SU-DHL-6 (cell line): ENCODE data around the gene RAB8A.

Experiments used
- H2AFZ ChIP-seq: fragments of 200-600 bp; sonication (generic); 2 replicates; pipeline ENCODE4 v1.6.1; 2014; ENCODE audit warnings: low read depth, mild to moderate bottlenecking, moderate library complexity, mixed read lengths, antibody characterized with exemption, low read length; ENCODE audit not compliant: severe bottlenecking
- H3F3A ChIP-seq: fragments of 200-600 bp; shearing (Covaris generic); 2 replicates; pipeline ENCODE4 v1.6.0; 2016; ENCODE audit warnings: antibody characterized with exemption, mild to moderate bottlenecking; ENCODE audit not compliant: insufficient read depth
- H3K27ac ChIP-seq: fragments of 200-600 bp; sonication (generic); 2 replicates; pipeline ENCODE4 v1.5.1; 2016; ENCODE audit warnings: low read depth, mild to moderate bottlenecking, low read length, moderate library complexity, mixed read lengths
- H3K27me3 ChIP-seq: fragments of 200-600 bp; sonication (generic), shearing (Covaris generic); 2 replicates; pipeline ENCODE4 v1.6.0; 2014; ENCODE audit warnings: mild to moderate bottlenecking, low read length
- H3K36me3 ChIP-seq: fragments of 200-600 bp; sonication (generic); 2 replicates; pipeline ENCODE4 v1.6.1; 2014; ENCODE audit warnings: mild to moderate bottlenecking, low read length, mixed read lengths
- H3K4me2 ChIP-seq: fragments of 300-600, 200-600 bp; shearing (Covaris generic), sonication (generic); 2 replicates; pipeline ENCODE4 v1.6.0; 2014; ENCODE audit warnings: low read length, low read depth, mild to moderate bottlenecking; ENCODE audit not compliant: poor library complexity, severe bottlenecking
- H3K4me3 ChIP-seq: fragments of 200-600 bp; sonication (generic); 2 replicates; pipeline ENCODE4 v1.5.1; 2014; ENCODE audit warnings: antibody characterized with exemption, low read length, mild to moderate bottlenecking, mixed read lengths; ENCODE audit not compliant: insufficient read depth, poor library complexity, severe bottlenecking
- H3K79me2 ChIP-seq: fragments of 200-600 bp; sonication (generic); 2 replicates; pipeline ENCODE4 v1.6.1; 2014; ENCODE audit warnings: mild to moderate bottlenecking, low read length, moderate library complexity; ENCODE audit not compliant: insufficient read depth
- H3K9ac ChIP-seq: fragments of 200-600 bp; sonication (generic); 2 replicates; pipeline ENCODE4 v1.7.0; 2014; ENCODE audit warnings: mild to moderate bottlenecking, low read length
- H3K9me2 ChIP-seq: fragments of 200-600 bp; sonication (generic); replicated peaks from 2 replicates; pipeline ENCODE4 v1.6.1; 2014; ENCODE audit warnings: low read length; ENCODE audit not compliant: insufficient read depth
- H3K9me3 ChIP-seq: fragments of 200-600 bp; sonication (generic); 2 replicates; pipeline ENCODE4 v1.6.1; 2014; ENCODE audit warnings: low read length, mixed read lengths; ENCODE audit not compliant: insufficient read depth
- H4K20me1 ChIP-seq: fragments of 200-600 bp; sonication (generic); 2 replicates; pipeline ENCODE4 v1.6.1; 2014; ENCODE audit warnings: low read depth, mild to moderate bottlenecking, antibody characterized with exemption, low read length, moderate library complexity, mixed read lengths
- CTCF ChIP-seq: fragments of 200-600 bp; sonication (generic); IDR thresholded peaks from one replicate; pipeline ENCODE4 v1.5.1; 2017; ENCODE audit warnings: antibody characterized with exemption, mild to moderate bottlenecking, low read length, moderate library complexity; ENCODE audit not compliant: insufficient read depth, poor library complexity, severe bottlenecking
- EZH2phosphoT487 ChIP-seq: fragments of 200-600 bp; sonication (generic), shearing (Covaris generic); conservative IDR thresholded peaks from 2 replicates; pipeline ENCODE4 v1.6.1; 2018; ENCODE audit warnings: mild to moderate bottlenecking, antibody characterized with exemption, low read length, moderate library complexity, mixed read lengths

The RAB8A gene

GRCh38 chr19:16136185-16136999, 24.7 kb downstream of the RAB8A start:
- no peaks in the 10 kb centered on the region for H3K27me3 ChIP-seq
- peaks cover 7% of the 10 kb centered on the region for H3K36me3 ChIP-seq
- no peak overlapping the region for H3K4me3 ChIP-seq
- H2AFZ ChIP-seq, result no peak overlapping the region
- no peaks in the 10 kb centered on the region for H3K79me2 ChIP-seq
- TF ChIP-seq CTCF, result no peak
- TF ChIP-seq EZH2phosphoT487, result no peak
- peaks cover 15% of the 10 kb centered on the region for H3F3A ChIP-seq
- no peaks in the 10 kb centered on the region for H3K9me2 ChIP-seq
- H3K27ac ChIP-seq, result no peak overlapping the region
- no peak overlapping the region for H3K9ac ChIP-seq
- no peaks in the 10 kb centered on the region for H3K9me3 ChIP-seq
- no peaks in the 10 kb centered on the region; the same call in 1 of the 2 replicates for H4K20me1 ChIP-seq
- H3K4me2 ChIP-seq, result no peak overlapping the region

- H3K9me2 ChIP-seq, result no peaks in the 10 kb centered on the region
- no peak overlapping the region for H3K27ac ChIP-seq
- H3K4me3 ChIP-seq, result no peak overlapping the region
- no peaks in the 10 kb centered on the region for H3K36me3 ChIP-seq
- H4K20me1 ChIP-seq, result no peaks in the 10 kb centered on the region
- peaks cover 11% of the 10 kb centered on the region for H3K79me2 ChIP-seq
- no peak overlapping the region for H3K9ac ChIP-seq
- TF ChIP-seq EZH2phosphoT487 (no peak), CTCF (no peak)
- no peak overlapping the region for H3K4me2 ChIP-seq
- H2AFZ ChIP-seq, result no peak overlapping the region
- peaks cover 43% of the 10 kb centered on the region for H3F3A ChIP-seq
- H3K27me3 ChIP-seq, result no peaks in the 10 kb centered on the region
- no peaks in the 10 kb centered on the region for H3K9me3 ChIP-seq
Measured at GRCh38 chr19:16139752-16140151, 28.1 kb downstream of the RAB8A start.

- no peak overlapping the region for H3K9ac ChIP-seq
- H3K79me2 ChIP-seq, result peaks cover 22% of the 10 kb centered on the region
- H4K20me1 ChIP-seq, result no peaks in the 10 kb centered on the region
- peak overlapping the region; percentile 21 for H3K4me2 ChIP-seq
- no peaks in the 10 kb centered on the region for H3K27me3 ChIP-seq
- H3K4me3 ChIP-seq, result no peak overlapping the region
- peaks cover 49% of the 10 kb centered on the region for H3F3A ChIP-seq
- H3K9me3 ChIP-seq, result no peaks in the 10 kb centered on the region
- no peaks in the 10 kb centered on the region for H3K9me2 ChIP-seq
- H2AFZ ChIP-seq, result no peak overlapping the region
- no peaks in the 10 kb centered on the region for H3K36me3 ChIP-seq
- TF ChIP-seq CTCF (no peak), EZH2phosphoT487 (no peak)
- peak overlapping the region; percentile 94 for H3K27ac ChIP-seq
Measured at GRCh38 chr19:16141043-16141442, 29.4 kb downstream of the RAB8A start.
